ENCODE measurements around the gene DNALI1.
A peak's percentile ranks its signal among the peaks of the same experiment; 100 is the strongest.
"Not testable (repeated sequence)": the region's sequence is repeated elsewhere in the genome, so short reads cannot be mapped to it uniquely, and the experiment has no call there.

Gene DNALI1

GRCh38 chr1:37557402-37557801 lies 662 bp downstream of the DNALI1 start:
- no peak for DNase-seq

GRCh38 chr1:37558411-37558810 lies 1.7 kb downstream of the DNALI1 start:
- no peak for DNase-seq

- DNase-seq: no peak
Observed at GRCh38 chr1:37559080-37559479, 2.3 kb downstream of the DNALI1 start.

- DNase-seq: not testable (repeated sequence)
Observed at GRCh38 chr1:37559957-37560379, 3.2 kb downstream of the DNALI1 start.

GRCh38 chr1:37560401-37561132 lies 3.8 kb downstream of the DNALI1 start:
- no peak for DNase-seq

- DNase-seq: no peak
Observed at GRCh38 chr1:37561133-37562132, 4.7 kb downstream of the DNALI1 start.

- DNase-seq: no peak
Observed at GRCh38 chr1:37562984-37563383, 6.2 kb downstream of the DNALI1 start.

- DNase-seq: no peak
Observed at GRCh38 chr1:37564892-37565291, 8.2 kb downstream of the DNALI1 start.

- DNase-seq: no peak
Observed at GRCh38 chr1:37567023-37567422, 10.3 kb downstream of the DNALI1 start.

- no peak for DNase-seq
Observed at GRCh38 chr1:37570528-37571334, 14.0 kb downstream of the DNALI1 start.

- no peak for DNase-seq
Observed at GRCh38 chr1:37574834-37575480, 18.2 kb downstream of the DNALI1 start.

- DNase-seq: no peak
Observed at GRCh38 chr1:37575692-37576091, 19.0 kb downstream of the DNALI1 start.

- not testable (repeated sequence) for DNase-seq
Observed at GRCh38 chr1:37584544-37584943, 27.8 kb downstream of the DNALI1 start.

GRCh38 chr1:37588939-37589338 lies 32.2 kb downstream of the DNALI1 start:
- no peak for DNase-seq

- no peak for DNase-seq
Observed at GRCh38 chr1:37593726-37594125, 37.0 kb downstream of the DNALI1 start.

GRCh38 chr1:37595440-37596181 lies 38.9 kb downstream of the DNALI1 start, which contains the start of gene GNL2:
Gene GNL2 (minus strand): TSS chr1:37595937. CDS start chr1:37595822, 115 bp downstream.
- DNase-seq: peak; percentile 94

GRCh38 chr1:37596182-37596667 lies 39.5 kb downstream of the DNALI1 start:
- DNase-seq: no peak

GRCh38 chr1:37599940-37600339 lies 43.2 kb downstream of the DNALI1 start:
- DNase-seq: no peak

GRCh38 chr1:37601441-37601840 lies 44.7 kb downstream of the DNALI1 start:
- DNase-seq: no peak

- peak; percentile 29 for DNase-seq
Observed at GRCh38 chr1:37602750-37603694, 46.3 kb downstream of the DNALI1 start.
